Activated CD8-positive, alpha-beta T cell treated with anti-CD3 and anti-CD28 coated beads, Interleukin-2, amount 10 ng/mL, durations not matched to agents 7 days and 5 days (primary cell): ENCODE measurements around the gene GP5. TPM values are rescaled to one million over a fixed set of nuclear protein-coding genes. Genes with fewer than 3 reads are reported as not detected.

ENCODE experiments used
- ATAC-seq: fragments of 150-1000 bp; cut with Tn5 transposase; one replicate; pipeline ENCODE4 v1.10.0; 2021; ENCODE audit warnings: moderate library complexity
- CTCF ChIA-PET: fragments of 350-600 bp; sonication (Branson Sonifier 250); formaldehyde crosslinking; loops from one replicate; lab custom pipeline; 2021; ENCODE audit warnings: antibody characterized with exemption; lab: Charles Lee
- POLR2A ChIA-PET: fragments of 350-600 bp; sonication (Branson Sonifier 250); formaldehyde crosslinking; loops from one replicate; lab custom pipeline; 2021; ENCODE audit warnings: antibody characterized with exemption; lab: Charles Lee
- DNase-seq: peaks from one replicate; pipeline ENCODE4 v3.0.0-alpha.2; 2020
- H3K27ac Mint-ChIP-seq: one replicate; pipeline ENCODE4 v1.8.0; 2021; ENCODE audit warnings: mild to moderate bottlenecking, mixed read lengths
- H3K27me3 Mint-ChIP-seq: one replicate; pipeline ENCODE4 v1.8.0; 2021; ENCODE audit warnings: low read depth, mixed read lengths
- H3K36me3 Mint-ChIP-seq: one replicate; pipeline ENCODE4 v1.8.0; 2021; ENCODE audit warnings: low read depth, mixed read lengths
- H3K4me1 Mint-ChIP-seq: one replicate; pipeline ENCODE4 v1.8.0; 2021; ENCODE audit warnings: low read depth, mixed read lengths
- H3K4me3 Mint-ChIP-seq: one replicate; pipeline ENCODE4 v1.8.0; 2021; ENCODE audit warnings: mild to moderate bottlenecking, mixed read lengths
- H3K9me3 Mint-ChIP-seq: one replicate; pipeline ENCODE4 v1.8.0; 2022; ENCODE audit warnings: mixed read lengths; ENCODE audit not compliant: insufficient read depth
- total RNA-seq, 2 experiments: library from RNA; stranded (reverse); gene quantifications; one replicate each; pipeline ENCODE4 v1.2.3, GENCODE V29; 2021

The GP5 gene
- total RNA-seq, 2 experiments from 2014 or later = 1.3 to 1.4 TPM

DNA sequence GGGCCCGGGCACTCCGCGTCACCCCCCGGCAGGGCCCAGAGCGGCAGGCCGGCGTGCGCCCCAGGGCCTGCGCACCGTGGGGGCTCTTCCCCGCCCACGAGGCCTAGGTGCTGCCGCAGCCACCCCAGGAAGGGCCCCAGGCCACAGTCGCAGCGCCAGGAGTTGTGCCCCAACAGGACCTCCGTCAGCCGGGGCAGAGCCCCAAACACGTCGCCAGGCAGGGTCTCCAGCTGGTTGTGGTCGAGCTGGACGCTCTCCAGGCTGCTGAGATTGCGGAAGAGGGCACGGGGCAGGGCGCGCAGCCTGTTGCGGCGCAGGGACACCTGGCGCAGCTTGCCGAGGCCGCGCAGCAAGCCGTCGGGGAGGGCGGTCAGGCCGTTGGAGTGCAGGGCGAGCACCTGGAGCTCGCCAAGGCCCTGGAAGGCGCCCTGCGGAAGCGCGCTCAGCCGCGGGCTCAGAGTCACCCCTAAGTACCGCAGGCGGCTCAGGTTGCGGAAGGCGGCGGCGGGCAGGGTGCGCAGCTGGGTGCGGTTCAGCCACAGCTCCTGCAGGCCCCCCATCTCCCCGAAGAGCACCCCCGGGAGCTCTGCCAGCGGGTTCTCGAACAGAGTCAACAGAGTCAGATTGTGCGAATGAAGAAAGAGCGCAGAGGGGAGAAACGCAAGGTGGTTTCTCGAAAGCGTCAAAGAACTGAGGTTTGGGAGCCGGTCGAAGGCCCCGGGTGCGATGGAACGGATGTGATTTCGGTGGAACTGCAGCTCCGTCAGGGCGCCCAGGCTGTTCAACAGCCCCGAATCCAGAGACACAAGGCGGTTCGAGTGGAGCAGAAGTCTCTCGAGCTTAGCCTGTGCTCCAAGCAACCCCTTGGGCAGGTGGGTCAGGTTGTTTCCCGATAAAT, 2.0 kb downstream of the GP5 start:
- Mint-ChIP-seq H3K27ac (peak overlapping the region; percentile 78), H3K27me3 (peaks cover 20% of the 10 kb centered on the region), H3K9me3 (no peaks in the 10 kb centered on the region), H3K36me3 (no peaks in the 10 kb centered on the region), H3K4me1 (peaks cover 50% of the 10 kb centered on the region), H3K4me3 (peak overlapping the region; percentile 75)
- POLR2A ChIA-PET = interaction anchor here (0.7 to 1.4 kb wide), 2 partner anchors 64 to 90 kb away, joined by 3 read pairs; no protein-coding TSS in a partner anchor
- ATAC-seq (peak; percentile 60), DNase-seq (peak; percentile 53)
- CTCF ChIA-PET = interaction anchor here (0.6 to 4.7 kb wide), 13 partner anchors 10 to 1784 kb away, joined by 3 to 35 read pairs (median 4); no protein-coding TSS in a partner anchor

- H3K36me3 Mint-ChIP-seq = no peaks in the 10 kb centered on the region
- H3K27me3 Mint-ChIP-seq = peaks cover 20% of the 10 kb centered on the region
- no peak for DNase-seq
- ATAC-seq = no peak
- peak overlapping the region; percentile 44 for H3K4me3 Mint-ChIP-seq
- no peaks in the 10 kb centered on the region for H3K9me3 Mint-ChIP-seq
- ChIA-PET CTCF (interaction anchor here (1.0 to 4.7 kb wide), 5 partner anchors 8 to 75 kb away, joined by 3 to 35 read pairs (median 10); no protein-coding TSS in a partner anchor), POLR2A (no interaction called here)
- H3K4me1 Mint-ChIP-seq = peaks cover 50% of the 10 kb centered on the region
- peak overlapping the region; percentile 54 for H3K27ac Mint-ChIP-seq
Measured at GRCh38 chr3:194396539-194396858, 2.6 kb downstream of the GP5 start.

DNA sequence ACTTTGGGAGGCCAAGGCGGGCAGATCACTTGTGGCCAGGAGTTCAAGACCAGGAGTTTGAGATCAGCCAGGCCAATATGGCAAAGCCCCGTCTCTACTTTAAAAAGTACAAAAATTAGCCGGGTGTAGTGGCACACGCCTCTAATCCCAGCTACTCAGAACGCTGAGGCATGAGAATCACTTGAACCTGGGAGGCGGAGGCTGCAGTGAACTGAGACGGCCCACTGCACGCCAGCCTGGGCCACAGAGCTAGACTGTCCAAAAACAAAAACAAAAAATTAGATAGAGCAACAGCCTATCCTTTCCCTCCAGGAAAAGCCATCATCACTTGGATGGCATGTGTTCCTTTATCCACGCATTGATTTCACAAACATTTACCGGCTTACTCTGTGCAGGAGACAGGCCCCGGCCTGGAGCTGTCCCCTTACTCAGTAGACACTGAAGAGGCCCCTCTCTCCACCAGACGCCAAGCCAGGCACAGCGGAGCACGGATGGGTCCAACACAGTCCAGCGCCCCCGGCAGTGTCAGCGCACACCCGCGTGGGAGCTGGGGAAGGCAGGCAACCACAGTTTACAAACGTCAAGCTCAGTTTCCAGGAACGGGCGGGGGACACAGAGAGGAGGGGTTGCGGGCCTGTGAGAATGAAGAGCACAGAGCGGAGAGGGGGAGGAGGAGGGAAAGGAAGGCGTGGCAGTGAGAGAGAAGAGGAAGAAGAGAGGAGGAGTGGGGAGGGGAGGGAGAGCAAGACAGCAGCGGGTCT, 3.1 kb downstream of the GP5 start:
- POLR2A ChIA-PET = interaction anchor here (0.6 to 0.7 kb wide), 2 partner anchors 262 to 336 kb away, joined by 3 read pairs; no protein-coding TSS in a partner anchor
- H3K9me3 Mint-ChIP-seq = no peaks in the 10 kb centered on the region
- CTCF ChIA-PET = interaction anchor here (0.9 to 4.7 kb wide), 8 partner anchors 8 to 238 kb away, joined by 3 to 35 read pairs (median 7); partner anchors contain the start of gene TMEM44
- peak overlapping the region; percentile 44 for H3K4me3 Mint-ChIP-seq
- peak overlapping the region; percentile 54 for H3K27ac Mint-ChIP-seq
- DNase-seq (peak; percentile 72), ATAC-seq (peak; percentile 57)
- peaks cover under 1% of the 10 kb centered on the region for H3K36me3 Mint-ChIP-seq
- H3K27me3 Mint-ChIP-seq = peaks cover 22% of the 10 kb centered on the region
- peaks cover 50% of the 10 kb centered on the region for H3K4me1 Mint-ChIP-seq

DNA sequence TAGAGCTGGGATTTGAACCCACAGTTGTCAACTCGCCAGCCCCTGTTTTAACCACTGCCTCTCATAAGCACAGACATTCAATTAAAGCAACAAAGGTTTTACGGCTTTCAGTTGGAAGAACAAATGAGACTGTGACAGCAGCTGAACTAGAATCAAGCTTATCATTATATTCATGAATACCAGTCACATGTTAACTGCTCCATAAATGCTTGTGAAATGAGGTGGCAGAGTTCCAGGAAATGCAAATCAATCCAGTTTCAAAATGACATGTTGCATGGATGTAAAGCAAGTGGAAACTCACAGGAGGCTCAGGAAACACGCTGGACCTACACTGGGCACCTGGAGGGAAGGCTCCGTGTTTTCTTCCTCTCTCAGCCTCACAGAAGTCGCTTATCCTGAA, 3.9 kb downstream of the GP5 start:
- Mint-ChIP-seq H3K4me3 (no peak overlapping the region), H3K27ac (no peak overlapping the region), H3K9me3 (peaks cover 4% of the 10 kb centered on the region), H3K27me3 (peaks cover 27% of the 10 kb centered on the region), H3K36me3 (peaks cover 3% of the 10 kb centered on the region), H3K4me1 (peaks cover 49% of the 10 kb centered on the region)
- POLR2A ChIA-PET = interaction anchor here (0.6 kb wide), 1 partner anchor 261 kb away, joined by 3 read pairs; no protein-coding TSS in a partner anchor
- ATAC-seq = no peak
- CTCF ChIA-PET = interaction anchor here (0.9 to 4.7 kb wide), 8 partner anchors 9 to 239 kb away, joined by 3 to 35 read pairs (median 4); partner anchors contain the start of gene TMEM44
- DNase-seq = no peak

DNA sequence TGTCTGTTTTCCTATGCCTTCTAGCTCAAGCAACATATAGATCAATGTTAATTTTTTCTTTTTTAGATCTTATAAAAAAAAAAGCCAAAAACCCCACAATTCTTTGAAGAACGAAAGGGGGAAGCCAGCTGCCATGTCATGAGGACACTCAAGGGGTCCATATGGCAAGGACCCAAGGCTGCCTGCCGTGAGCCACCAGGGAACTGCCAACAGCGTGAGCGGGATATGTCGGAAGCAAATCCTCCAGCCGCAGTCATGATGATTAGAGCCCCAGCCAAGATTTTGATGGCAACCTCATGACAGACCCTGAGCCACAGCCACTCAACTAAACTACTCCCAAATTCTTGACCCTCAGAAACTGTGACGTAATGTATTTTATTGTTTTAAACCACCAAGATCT, 6.5 kb downstream of the GP5 start:
- Mint-ChIP-seq H3K27ac (no peak overlapping the region), H3K4me3 (no peak overlapping the region), H3K9me3 (peaks cover 5% of the 10 kb centered on the region), H3K27me3 (peaks cover 23% of the 10 kb centered on the region), H3K4me1 (peaks cover 23% of the 10 kb centered on the region), H3K36me3 (peaks cover 3% of the 10 kb centered on the region)
- ChIA-PET POLR2A (no interaction called here), CTCF (interaction anchor here (0.9 kb wide), 1 partner anchor 49 kb away, joined by 4 read pairs; no protein-coding TSS in a partner anchor)
- DNase-seq (no peak), ATAC-seq (no peak)

- no peak for DNase-seq
- peaks cover 5% of the 10 kb centered on the region for H3K9me3 Mint-ChIP-seq
- H3K4me1 Mint-ChIP-seq = peaks cover 7% of the 10 kb centered on the region
- H3K4me3 Mint-ChIP-seq = no peak overlapping the region
- peaks cover 3% of the 10 kb centered on the region for H3K36me3 Mint-ChIP-seq
- ChIA-PET CTCF (interaction anchor here (1.4 kb wide), 1 partner anchor 47 kb away, joined by 9 read pairs; no protein-coding TSS in a partner anchor), POLR2A (no interaction called here)
- H3K27me3 Mint-ChIP-seq = peaks cover 23% of the 10 kb centered on the region
- no peak for ATAC-seq
- no peak overlapping the region for H3K27ac Mint-ChIP-seq
Measured at GRCh38 chr3:194390835-194391234, 8.2 kb downstream of the GP5 start.

GRCh38 chr3:194389269-194389668, 9.8 kb downstream of the GP5 start:
- H3K27ac Mint-ChIP-seq = no peak overlapping the region
- peaks cover 5% of the 10 kb centered on the region for H3K9me3 Mint-ChIP-seq
- H3K4me1 Mint-ChIP-seq = no peaks in the 10 kb centered on the region
- H3K4me3 Mint-ChIP-seq = no peak overlapping the region
- DNase-seq (no peak), ATAC-seq (no peak)
- ChIA-PET CTCF (no interaction called here), POLR2A (no interaction called here)
- peaks cover 3% of the 10 kb centered on the region for H3K36me3 Mint-ChIP-seq
- peaks cover 16% of the 10 kb centered on the region for H3K27me3 Mint-ChIP-seq

DNA sequence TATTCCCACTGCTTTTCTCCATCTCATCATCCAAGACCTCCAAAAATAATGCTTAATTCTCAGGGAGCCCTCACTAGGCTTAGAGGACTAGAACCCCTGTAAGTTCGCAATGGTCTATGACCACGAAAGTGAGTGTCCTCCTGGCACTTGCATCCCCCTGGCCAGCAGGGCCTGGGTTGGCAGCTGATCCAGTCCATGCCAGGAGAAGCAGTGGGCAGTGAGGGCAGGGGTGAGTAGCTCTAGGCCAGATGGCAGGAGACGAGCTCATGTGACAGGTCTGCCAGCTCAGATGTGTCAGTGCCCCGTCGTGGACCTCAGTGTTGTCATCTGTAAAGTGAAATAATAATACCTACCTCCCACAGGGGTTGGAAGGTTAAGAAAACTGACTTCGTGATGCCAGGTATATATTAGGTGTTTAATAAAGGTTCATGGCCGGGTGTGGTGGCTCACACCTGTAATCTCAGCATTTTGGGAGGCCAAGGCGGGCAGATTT, 11.1 kb downstream of the GP5 start:
- no peaks in the 10 kb centered on the region for H3K4me1 Mint-ChIP-seq
- H3K4me3 Mint-ChIP-seq = no peak overlapping the region
- POLR2A ChIA-PET = no interaction called here
- CTCF ChIA-PET = no interaction called here
- DNase-seq (no peak), ATAC-seq (no peak)
- peaks cover 3% of the 10 kb centered on the region for H3K36me3 Mint-ChIP-seq
- peaks cover 16% of the 10 kb centered on the region for H3K27me3 Mint-ChIP-seq
- peaks cover 5% of the 10 kb centered on the region for H3K9me3 Mint-ChIP-seq
- H3K27ac Mint-ChIP-seq = no peak overlapping the region

- H3K27me3 Mint-ChIP-seq = peaks cover 12% of the 10 kb centered on the region
- peaks cover 5% of the 10 kb centered on the region for H3K9me3 Mint-ChIP-seq
- ChIA-PET CTCF (interaction anchor here (1.1 to 1.5 kb wide), 2 partner anchors 10 to 41 kb away, joined by 3 to 4 read pairs; no protein-coding TSS in a partner anchor), POLR2A (no interaction called here)
- H3K4me3 Mint-ChIP-seq = no peak overlapping the region
- H3K4me1 Mint-ChIP-seq = no peaks in the 10 kb centered on the region
- H3K27ac Mint-ChIP-seq = no peak overlapping the region
- peaks cover 3% of the 10 kb centered on the region for H3K36me3 Mint-ChIP-seq
- ATAC-seq (no peak), DNase-seq (no peak)
Measured at GRCh38 chr3:194387276-194387675, 11.8 kb downstream of the GP5 start.

DNA sequence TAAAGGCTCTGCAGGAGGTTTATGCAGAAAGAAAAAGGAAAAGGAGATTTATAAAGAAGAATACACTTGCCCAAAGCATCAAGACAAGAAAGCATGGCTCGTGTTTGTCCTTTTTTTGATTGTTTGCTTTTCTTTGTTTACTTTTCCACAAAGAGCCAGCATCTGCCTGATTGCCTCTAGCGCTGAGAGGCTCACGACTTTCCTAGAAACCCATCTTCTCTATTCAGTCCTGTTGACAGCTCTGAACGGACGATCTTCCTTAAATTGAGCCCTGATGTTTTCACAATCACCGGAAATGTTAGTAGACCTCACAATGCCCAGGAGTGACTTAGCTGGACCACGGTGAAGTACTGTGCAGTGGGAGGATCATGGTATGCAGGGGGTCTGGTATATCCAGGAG, 12.4 kb downstream of the GP5 start:
- ATAC-seq = no peak
- ChIA-PET POLR2A (no interaction called here), CTCF (interaction anchor here (1.1 to 1.5 kb wide), 3 partner anchors 11 to 43 kb away, joined by 3 to 5 read pairs (median 4); no protein-coding TSS in a partner anchor)
- no peak overlapping the region for H3K4me3 Mint-ChIP-seq
- H3K27ac Mint-ChIP-seq = no peak overlapping the region
- H3K27me3 Mint-ChIP-seq = peaks cover 12% of the 10 kb centered on the region
- peaks cover 3% of the 10 kb centered on the region for H3K36me3 Mint-ChIP-seq
- peaks cover 5% of the 10 kb centered on the region for H3K9me3 Mint-ChIP-seq
- H3K4me1 Mint-ChIP-seq = no peaks in the 10 kb centered on the region
- DNase-seq = no peak

GRCh38 chr3:194386066-194386465, 13.0 kb downstream of the GP5 start:
- Mint-ChIP-seq H3K27me3 (peaks cover 10% of the 10 kb centered on the region), H3K4me1 (no peaks in the 10 kb centered on the region), H3K27ac (no peak overlapping the region), H3K4me3 (no peak overlapping the region), H3K9me3 (peaks cover 5% of the 10 kb centered on the region), H3K36me3 (peaks cover 3% of the 10 kb centered on the region)
- DNase-seq (no peak), ATAC-seq (no peak)
- ChIA-PET CTCF (interaction anchor here (1.0 to 1.5 kb wide), 3 partner anchors 40 to 52 kb away, joined by 3 to 5 read pairs (median 3); no protein-coding TSS in a partner anchor), POLR2A (no interaction called here)
